ENCODE measurements around the gene RUSC2. TPM values are rescaled to one million over a fixed set of nuclear protein-coding genes. Genes with fewer than 3 reads are reported as not detected.

Gene RUSC2
- total and polyA plus RNA-seq, 10 of the 15 experiments (the other 5 are each of a cell fraction or from before 2014, with no cell fraction given): not detected

DNA sequence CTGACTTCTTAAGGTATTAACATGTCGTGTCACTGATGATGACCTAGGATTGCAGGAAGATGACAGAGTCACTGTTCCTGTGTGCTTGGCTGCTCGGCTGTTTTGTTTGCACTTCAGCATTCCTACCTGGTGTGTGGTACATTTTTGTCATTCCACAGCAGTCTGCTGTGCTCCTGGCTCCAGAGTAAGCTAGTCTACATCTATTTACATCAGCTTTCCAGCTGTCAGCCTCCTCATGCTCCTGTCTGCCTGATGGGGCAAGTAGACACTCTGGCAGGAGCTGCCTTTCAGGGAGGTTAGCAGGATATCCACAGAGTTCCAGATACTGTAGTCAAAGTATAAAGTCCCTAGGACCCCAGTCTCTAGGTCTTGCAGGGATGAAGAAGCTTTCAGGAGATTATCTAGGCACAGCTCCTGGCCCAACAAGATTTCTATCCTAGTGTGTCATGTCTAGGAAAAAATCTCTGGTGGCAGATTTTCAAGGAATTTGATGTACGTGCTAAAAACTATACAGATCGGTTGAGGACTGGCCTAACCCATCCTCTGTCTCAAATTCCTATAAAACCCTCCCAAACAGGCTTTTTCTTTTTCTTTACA, 28.4 kb downstream of the RUSC2 start:
- intact Hi-C loops (cut with micrococcal nuclease; ENCODE audit: unreplicated experiment) (no loop called here), in situ Hi-C loops (cut with MboI) (no loop called here)
- WGBS (ENCODE audit: insufficient coverage, insufficient replicate concordance, low lambda C conversion rate, missing lambda C conversion rate): 13% methylated on average over 4 of the region's 4 CpGs
- no peaks in the 10 kb centered on the region for H3K36me3 ChIP-seq (ENCODE audit: control insufficient read depth in 2 of 2, insufficient read depth in 2 of 2, low read length in 1 of 2)
- H3K9ac ChIP-seq (ENCODE audit: control insufficient read depth, insufficient read depth, low read length): no peak overlapping the region
- no peaks in the 10 kb centered on the region for H3K9me3 ChIP-seq (replicated peaks; ENCODE audit: control insufficient read depth, insufficient read depth, low read length)
- ChIA-PET SMC1A (ENCODE audit: uncharacterized antibody, unreplicated experiment) (interaction anchor here (1.0 kb wide), 1 partner anchor 11 kb away, joined by 3 read pairs; no protein-coding TSS in a partner anchor), RAD21 (ENCODE audit: unreplicated experiment) (no interaction called here), POLR2A (no interaction called here), CTCF (no interaction called here)
- no peak overlapping the region for H3K27ac ChIP-seq (ENCODE audit: control insufficient read depth, insufficient read depth)
- TF ChIP-seq YBX1 (IDR thresholded peaks at IDR 0.05): no peak
- TF ChIP-seq, protein P1, sequence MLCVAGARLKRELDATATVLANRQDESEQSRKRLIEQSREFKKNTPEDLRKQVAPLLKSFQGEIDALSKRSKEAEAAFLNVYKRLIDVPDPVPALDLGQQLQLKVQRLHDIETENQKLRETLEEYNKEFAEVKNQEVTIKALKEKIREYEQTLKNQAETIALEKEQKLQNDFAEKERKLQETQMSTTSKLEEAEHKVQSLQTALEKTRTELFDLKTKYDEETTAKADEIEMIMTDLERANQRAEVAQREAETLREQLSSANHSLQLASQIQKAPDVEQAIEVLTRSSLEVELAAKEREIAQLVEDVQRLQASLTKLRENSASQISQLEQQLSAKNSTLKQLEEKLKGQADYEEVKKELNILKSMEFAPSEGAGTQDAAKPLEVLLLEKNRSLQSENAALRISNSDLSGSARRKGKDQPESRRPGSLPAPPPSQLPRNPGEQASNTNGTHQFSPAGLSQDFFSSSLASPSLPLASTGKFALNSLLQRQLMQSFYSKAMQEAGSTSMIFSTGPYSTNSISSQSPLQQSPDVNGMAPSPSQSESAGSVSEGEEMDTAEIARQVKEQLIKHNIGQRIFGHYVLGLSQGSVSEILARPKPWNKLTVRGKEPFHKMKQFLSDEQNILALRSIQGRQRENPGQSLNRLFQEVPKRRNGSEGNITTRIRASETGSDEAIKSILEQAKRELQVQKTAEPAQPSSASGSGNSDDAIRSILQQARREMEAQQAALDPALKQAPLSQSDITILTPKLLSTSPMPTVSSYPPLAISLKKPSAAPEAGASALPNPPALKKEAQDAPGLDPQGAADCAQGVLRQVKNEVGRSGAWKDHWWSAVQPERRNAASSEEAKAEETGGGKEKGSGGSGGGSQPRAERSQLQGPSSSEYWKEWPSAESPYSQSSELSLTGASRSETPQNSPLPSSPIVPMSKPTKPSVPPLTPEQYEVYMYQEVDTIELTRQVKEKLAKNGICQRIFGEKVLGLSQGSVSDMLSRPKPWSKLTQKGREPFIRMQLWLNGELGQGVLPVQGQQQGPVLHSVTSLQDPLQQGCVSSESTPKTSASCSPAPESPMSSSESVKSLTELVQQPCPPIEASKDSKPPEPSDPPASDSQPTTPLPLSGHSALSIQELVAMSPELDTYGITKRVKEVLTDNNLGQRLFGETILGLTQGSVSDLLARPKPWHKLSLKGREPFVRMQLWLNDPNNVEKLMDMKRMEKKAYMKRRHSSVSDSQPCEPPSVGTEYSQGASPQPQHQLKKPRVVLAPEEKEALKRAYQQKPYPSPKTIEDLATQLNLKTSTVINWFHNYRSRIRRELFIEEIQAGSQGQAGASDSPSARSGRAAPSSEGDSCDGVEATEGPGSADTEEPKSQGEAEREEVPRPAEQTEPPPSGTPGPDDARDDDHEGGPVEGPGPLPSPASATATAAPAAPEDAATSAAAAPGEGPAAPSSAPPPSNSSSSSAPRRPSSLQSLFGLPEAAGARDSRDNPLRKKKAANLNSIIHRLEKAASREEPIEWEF (IDR thresholded peaks at IDR 0.05; ENCODE audit: insufficient replicate concordance, low read depth, low read length): no peak
- no peak for TF ChIP-seq ESRRA (IDR thresholded peaks at IDR 0.05; ENCODE audit: low read length)
- TF ChIP-seq MXI1 (IDR thresholded peaks at IDR 0.05; ENCODE audit: low read depth, low read length): no peak
- TF ChIP-seq PAX5 (IDR thresholded peaks at IDR 0.05; ENCODE audit: borderline replicate concordance, low read depth, low read length): no peak
- no peak for TF ChIP-seq POLR2AphosphoS2 (IDR thresholded peaks at IDR 0.05; ENCODE audit: low read depth, low read length)
- TF ChIP-seq SIX5 (IDR thresholded peaks at IDR 0.05; ENCODE audit: low read depth, low read length, severe bottlenecking): no peak
- TF ChIP-seq MYC (IDR thresholded peaks at IDR 0.05; ENCODE audit: insufficient read depth, insufficient read length, insufficient replicate concordance, low read length, severe bottlenecking): no peak
- ATAC-seq (no peak), DNase-seq (ENCODE audit: low read depth, low spot score) (no peak), FAIRE-seq (no peak)
- no TSS peak for BruUV-seq (replicated peaks)
- no peak overlapping the region for H2AFZ ChIP-seq (ENCODE audit: control insufficient read depth, low read depth, low read length)
- no peaks in the 10 kb centered on the region for H3K79me2 ChIP-seq (ENCODE audit: control insufficient read depth, insufficient read depth, low read length)
- no peak overlapping the region for H3K4me3 ChIP-seq
- no peak overlapping the region for H3K4me2 ChIP-seq (ENCODE audit: control insufficient read depth, insufficient read depth)
- no peaks in the 10 kb centered on the region for H3K4me1 ChIP-seq (ENCODE audit: control insufficient read depth, insufficient read depth, low read length)
- no peaks in the 10 kb centered on the region for H4K20me1 ChIP-seq (ENCODE audit: control insufficient read depth, insufficient read depth)
- H3K27me3 ChIP-seq (replicated peaks in 1 of 2; ENCODE audit: control insufficient read depth in 2 of 2, insufficient read depth in 2 of 2, low read length in 1 of 2): no peaks in the 10 kb centered on the region; a peak in 1 of 4 replicates
